Subcutaneous abdominal adipose tissue (tissue), 5 donors: Measurements from ENCODE around the gene KLKB1.

ENCODE experiments used
- H3K27ac ChIP-seq: one replicate; pipeline ENCODE4 v1.7.0; 2013; ENCODE audit warnings: low read depth, mild to moderate bottlenecking, inconsistent platforms, low read length, moderate library complexity
- H3K27me3 ChIP-seq, 5 donors: one replicate each; pipeline ENCODE4 v1.7.0; 2013; ENCODE audit warnings: low read length in 5 of 5, inconsistent platforms in 1 of 5; ENCODE audit not compliant: control insufficient read depth in 5 of 5, insufficient read depth in 4 of 5
- H3K36me3 ChIP-seq, 5 donors: one replicate each; pipeline ENCODE4 v1.7.0; 2013; ENCODE audit warnings: low read length in 5 of 5; ENCODE audit not compliant: control insufficient read depth in 5 of 5, insufficient read depth in 5 of 5
- H3K4me1 ChIP-seq, 5 donors: one replicate each; pipeline ENCODE4 v1.7.0; 2013; ENCODE audit warnings: low read length in 5 of 5, mild to moderate bottlenecking in 3 of 5, moderate library complexity in 1 of 5; ENCODE audit not compliant: control insufficient read depth in 5 of 5, insufficient read depth in 5 of 5
- H3K4me3 ChIP-seq, 5 donors: one replicate each; pipeline ENCODE4 v1.7.0; 2013; ENCODE audit warnings: low read length in 5 of 5, low read depth in 1 of 5
- H3K9ac ChIP-seq, 5 donors: one replicate each; pipeline ENCODE4 v1.7.0; 2013; ENCODE audit warnings: low read length in 5 of 5, mild to moderate bottlenecking in 4 of 5, moderate library complexity in 3 of 5
- H3K9me3 ChIP-seq, 5 donors: one replicate each; pipeline ENCODE4 v1.7.0; 2013; ENCODE audit warnings: low read length in 5 of 5; ENCODE audit not compliant: control insufficient read depth in 5 of 5
- donor health status: healthy.
- donor health status: healthy.
- donor health status: healthy.
- donor health status: healthy.
- donor health status: healthy.

Gene KLKB1

GRCh38 chr4:186304216-186304615 lies 76.9 kb downstream of the KLKB1 start:
- Histone ChIP-seq H3K27ac (no peak overlapping the region), H3K27me3 (peaks cover 7 to 14% (median 9%) of the 10 kb centered on the region in 5 donors), H3K36me3 (no peaks in the 10 kb centered on the region), H3K4me3 (no peak overlapping the region), H3K4me1 (peaks cover 0 to 3% (median 0%) of the 10 kb centered on the region in 5 donors), H3K9ac (no peak overlapping the region), H3K9me3 (no peaks in the 10 kb centered on the region)

- H3K27me3 ChIP-seq = peaks cover 9 to 14% (median 11%) of the 10 kb centered on the region in 5 donors
- H3K9me3 ChIP-seq = no peaks in the 10 kb centered on the region
- no peak overlapping the region for H3K9ac ChIP-seq
- H3K27ac ChIP-seq = no peak overlapping the region
- H3K36me3 ChIP-seq = no peaks in the 10 kb centered on the region
- H3K4me1 ChIP-seq = peaks cover 0 to 3% (median 0%) of the 10 kb centered on the region in 5 donors
- H3K4me3 ChIP-seq = no peak overlapping the region
Measured at GRCh38 chr4:186304866-186305505, 77.7 kb downstream of the KLKB1 start.

- peaks cover 0 to 3% (median 0%) of the 10 kb centered on the region in 5 donors for H3K4me1 ChIP-seq
- H3K9me3 ChIP-seq = no peaks in the 10 kb centered on the region
Measured at GRCh38 chr4:186307497-186307896, 80.2 kb downstream of the KLKB1 start.

GRCh38 chr4:186307916-186308315 lies 80.6 kb downstream of the KLKB1 start:
- no peak overlapping the region for H3K4me3 ChIP-seq
- H3K9me3 ChIP-seq = no peaks in the 10 kb centered on the region
- no peak overlapping the region for H3K9ac ChIP-seq
- H3K4me1 ChIP-seq = peaks cover 0 to 3% (median 0%) of the 10 kb centered on the region in 5 donors
- no peak overlapping the region for H3K27ac ChIP-seq
- peaks cover 9 to 18% (median 13%) of the 10 kb centered on the region in 5 donors for H3K27me3 ChIP-seq
- H3K36me3 ChIP-seq = no peaks in the 10 kb centered on the region

More at GRCh38 chr4:186307497-186307896, 80.2 kb downstream of the KLKB1 start:
- no peak overlapping the region for H3K27ac ChIP-seq
- peaks cover 9 to 15% (median 12%) of the 10 kb centered on the region in 5 donors for H3K27me3 ChIP-seq
- H3K4me3 ChIP-seq = no peak overlapping the region
- H3K9ac ChIP-seq = no peak overlapping the region
- no peaks in the 10 kb centered on the region for H3K36me3 ChIP-seq
